ENCODE data around the gene ARSK.

- no peak for TF ChIP-seq CTCF (IDR thresholded peaks at IDR 0.05)
- TF ChIP-seq POLR2A (IDR thresholded peaks at IDR 0.05) = no peak
Observed at GRCh38 chr5:95654196-95654595, 99.3 kb downstream of the ARSK start.

Measured in uterus (tissue), 2 donors.